Measurements from ENCODE around the gene PPM1J. TPM values are rescaled to one million over a fixed set of nuclear protein-coding genes. Genes with fewer than 3 reads are reported as not detected.
A peak's percentile ranks its signal among the peaks of the same experiment; 100 is the strongest.

The PPM1J gene
- total RNA-seq, 1 donor from 2014 or later, result 7.9 TPM

GRCh38 chr1:112707221-112708001 lies 7.7 kb downstream of the PPM1J start:
- DNase-seq (ENCODE audit: extremely low spot score in 2 of 2), result no peak

DNA sequence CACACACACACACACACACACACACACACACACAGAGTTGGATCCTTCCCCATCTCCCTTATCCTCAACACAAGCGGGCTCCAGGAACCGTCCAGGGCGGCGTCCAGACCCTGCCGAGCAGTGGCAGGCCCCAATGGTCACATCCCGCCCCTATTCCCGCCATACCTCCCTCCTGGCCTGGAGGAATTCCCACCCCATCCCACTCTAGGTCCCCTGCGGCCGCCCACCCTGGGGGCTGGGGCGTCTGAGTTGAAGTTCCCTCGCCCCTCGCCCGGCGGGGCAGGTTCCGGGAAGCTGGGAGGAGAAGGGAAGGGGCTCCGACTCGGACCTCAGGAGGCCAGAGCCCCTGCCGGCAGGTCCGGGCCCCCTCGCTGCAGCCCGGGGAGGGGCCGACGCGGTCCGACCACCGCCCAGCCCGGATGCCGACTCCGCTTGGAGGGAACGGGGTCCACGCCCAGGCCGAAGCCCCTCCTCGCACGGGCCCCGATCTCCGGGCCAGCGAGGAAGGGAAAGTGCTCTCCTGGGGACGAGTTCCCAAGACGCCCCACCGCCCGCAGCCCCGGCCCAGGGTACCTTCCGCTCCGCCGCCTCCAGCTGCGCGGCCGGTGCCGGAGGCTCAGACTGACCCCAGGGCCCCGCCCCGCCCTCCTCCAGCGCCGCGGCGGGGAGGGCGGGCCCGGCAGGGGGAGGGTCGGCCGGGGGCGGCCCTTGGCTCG lies 8.5 kb downstream of the PPM1J start, which contains the start of gene RHOC:
TSS of gene RHOC (minus strand) at position 623 of the 716 bp plus-strand sequence. CDS start 3,328 bp downstream, outside the sequence.
- Histone ChIP-seq H3K9me3 (no peaks in the 10 kb centered on the region), H3K27ac (peak within 1 kb of the TSS; percentile 99), H3K4me3 (peak within 1 kb of the TSS; percentile 98 to 99), H3K27me3 (no peaks in the 10 kb centered on the region), H3K36me3 (peaks cover 0 to 11% of the 10 kb centered on the region in 2 donors), H3K4me1 (peaks cover 50% of the 10 kb centered on the region)
- intact Hi-C loops (cut with DNase I), result loop anchor here (2.0 to 5.0 kb wide), 2 partner anchors 88 to 314 kb away; partner anchors contain the start of genes CAPZA1 and ST7L
- TF ChIP-seq CTCF (IDR thresholded peaks at IDR 0.05) (no peak), POLR2AphosphoS5 (IDR thresholded peaks at IDR 0.05; ENCODE audit: insufficient read depth in 1 of 2, low read depth in 1 of 2) (peak in 1 of 2 donors; percentile 91), POLR2A (IDR thresholded peaks at IDR 0.05) (peak in 1 of 2 donors; percentile 87)
- no peak for DNase-seq (ENCODE audit: extremely low spot score in 2 of 2)

More at GRCh38 chr1:112707221-112708001, 7.7 kb downstream of the PPM1J start:
- Histone ChIP-seq H3K4me1 (peaks cover 42% of the 10 kb centered on the region), H3K9me3 (no peaks in the 10 kb centered on the region), H3K4me3 (peak overlapping the region; percentile 98 to 99), H3K36me3 (peaks cover 0 to 11% of the 10 kb centered on the region in 2 donors), H3K27me3 (no peaks in the 10 kb centered on the region), H3K27ac (peak overlapping the region; percentile 99)
- TF ChIP-seq POLR2AphosphoS5 (IDR thresholded peaks at IDR 0.05; ENCODE audit: insufficient read depth in 1 of 2, low read depth in 1 of 2) (peak in 1 of 2 donors; percentile 33), POLR2A (IDR thresholded peaks at IDR 0.05) (no peak), CTCF (IDR thresholded peaks at IDR 0.05) (peak; percentile 78 to 92 (median 89))
- intact Hi-C loops (cut with DNase I), result loop anchor here (2.0 to 5.0 kb wide), 2 partner anchors 89 to 315 kb away; partner anchors contain the start of genes CAPZA1 and ST7L

DNA sequence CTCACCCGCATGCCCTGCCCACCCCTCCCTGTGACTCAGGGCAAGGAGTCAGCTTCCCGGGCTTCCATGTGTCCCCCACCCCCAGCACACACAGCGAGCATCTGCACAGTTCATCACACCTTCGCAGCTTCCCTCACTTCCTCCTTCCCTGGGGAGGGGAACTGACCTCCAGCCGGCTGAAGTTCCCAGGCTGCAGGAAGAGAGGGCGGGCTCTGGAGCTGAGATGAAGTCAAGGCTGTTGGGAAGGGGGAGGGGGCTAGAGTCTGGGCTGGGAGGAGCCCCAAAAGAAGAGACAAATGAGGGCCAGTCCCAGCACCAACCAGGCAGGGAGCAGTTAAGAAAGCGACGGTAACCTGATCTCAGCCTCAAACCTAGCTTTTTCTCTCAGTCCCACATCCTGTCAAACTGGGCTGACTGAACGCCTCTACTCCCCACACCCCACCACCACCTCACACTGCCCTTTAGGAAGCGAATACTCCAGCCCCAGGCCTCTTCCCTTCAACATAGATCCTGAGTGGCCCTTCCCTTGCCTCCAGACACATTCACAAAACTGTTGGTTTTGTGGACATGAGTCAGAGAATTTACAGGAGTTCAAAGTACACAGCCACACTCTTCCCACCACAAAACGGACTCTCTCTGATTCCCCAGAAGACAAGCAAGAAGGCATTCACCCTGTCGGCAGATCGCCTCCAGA lies 10.1 kb downstream of the PPM1J start:
- Histone ChIP-seq H3K9me3 (no peaks in the 10 kb centered on the region), H3K27me3 (no peaks in the 10 kb centered on the region), H3K4me3 (peak overlapping the region; percentile 98 to 99), H3K27ac (peak overlapping the region; percentile 99), H3K36me3 (peaks cover 0 to 11% of the 10 kb centered on the region in 2 donors), H3K4me1 (peaks cover 65% of the 10 kb centered on the region)
- no peak for TF ChIP-seq CTCF (IDR thresholded peaks at IDR 0.05)
- TF ChIP-seq POLR2AphosphoS5 (IDR thresholded peaks at IDR 0.05; ENCODE audit: insufficient read depth in 1 of 2, low read depth in 1 of 2), result peak; percentile 88 to 90
- peak in 1 of 2 donors; percentile 74 for TF ChIP-seq POLR2A (IDR thresholded peaks at IDR 0.05)
- intact Hi-C loops (cut with DNase I), result loop anchor here (5.0 kb wide), 1 partner anchor 313 kb away; no protein-coding TSS in a partner anchor
- peak in 1 of 2 donors; percentile 98 for DNase-seq (ENCODE audit: extremely low spot score in 2 of 2)

- Histone ChIP-seq H3K27me3 (no peaks in the 10 kb centered on the region), H3K9me3 (no peaks in the 10 kb centered on the region), H3K27ac (peak overlapping the region; percentile 99), H3K36me3 (peaks cover 0 to 11% of the 10 kb centered on the region in 2 donors), H3K4me1 (peaks cover 72% of the 10 kb centered on the region), H3K4me3 (peak overlapping the region; percentile 98 to 99)
- no peak for TF ChIP-seq POLR2A (IDR thresholded peaks at IDR 0.05)
- no peak for TF ChIP-seq POLR2AphosphoS5 (IDR thresholded peaks at IDR 0.05; ENCODE audit: insufficient read depth in 1 of 2, low read depth in 1 of 2)
- TF ChIP-seq CTCF (IDR thresholded peaks at IDR 0.05), result no peak
- no peak for DNase-seq (ENCODE audit: extremely low spot score in 2 of 2)
- intact Hi-C loops (cut with DNase I), result no loop called here
These were observed 10.7 kb downstream of the PPM1J start for GRCh38 chr1:112704391-112704933.
